Measurements from ENCODE around the gene NPR3.

- TF ChIP-seq RAD21 (IDR thresholded peaks at IDR 0.05; ENCODE audit: low read depth) = no peak
- TF ChIP-seq, protein P1, sequence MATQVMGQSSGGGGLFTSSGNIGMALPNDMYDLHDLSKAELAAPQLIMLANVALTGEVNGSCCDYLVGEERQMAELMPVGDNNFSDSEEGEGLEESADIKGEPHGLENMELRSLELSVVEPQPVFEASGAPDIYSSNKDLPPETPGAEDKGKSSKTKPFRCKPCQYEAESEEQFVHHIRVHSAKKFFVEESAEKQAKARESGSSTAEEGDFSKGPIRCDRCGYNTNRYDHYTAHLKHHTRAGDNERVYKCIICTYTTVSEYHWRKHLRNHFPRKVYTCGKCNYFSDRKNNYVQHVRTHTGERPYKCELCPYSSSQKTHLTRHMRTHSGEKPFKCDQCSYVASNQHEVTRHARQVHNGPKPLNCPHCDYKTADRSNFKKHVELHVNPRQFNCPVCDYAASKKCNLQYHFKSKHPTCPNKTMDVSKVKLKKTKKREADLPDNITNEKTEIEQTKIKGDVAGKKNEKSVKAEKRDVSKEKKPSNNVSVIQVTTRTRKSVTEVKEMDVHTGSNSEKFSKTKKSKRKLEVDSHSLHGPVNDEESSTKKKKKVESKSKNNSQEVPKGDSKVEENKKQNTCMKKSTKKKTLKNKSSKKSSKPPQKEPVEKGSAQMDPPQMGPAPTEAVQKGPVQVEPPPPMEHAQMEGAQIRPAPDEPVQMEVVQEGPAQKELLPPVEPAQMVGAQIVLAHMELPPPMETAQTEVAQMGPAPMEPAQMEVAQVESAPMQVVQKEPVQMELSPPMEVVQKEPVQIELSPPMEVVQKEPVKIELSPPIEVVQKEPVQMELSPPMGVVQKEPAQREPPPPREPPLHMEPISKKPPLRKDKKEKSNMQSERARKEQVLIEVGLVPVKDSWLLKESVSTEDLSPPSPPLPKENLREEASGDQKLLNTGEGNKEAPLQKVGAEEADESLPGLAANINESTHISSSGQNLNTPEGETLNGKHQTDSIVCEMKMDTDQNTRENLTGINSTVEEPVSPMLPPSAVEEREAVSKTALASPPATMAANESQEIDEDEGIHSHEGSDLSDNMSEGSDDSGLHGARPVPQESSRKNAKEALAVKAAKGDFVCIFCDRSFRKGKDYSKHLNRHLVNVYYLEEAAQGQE (IDR thresholded peaks at IDR 0.05; ENCODE audit: low read depth) = no peak
- TF ChIP-seq TEAD4 (IDR thresholded peaks at IDR 0.05) = no peak
- no peak for TF ChIP-seq TCF12 (IDR thresholded peaks at IDR 0.05; ENCODE audit: low read depth)
These were observed 28.0 kb upstream of the NPR3 start for GRCh38 chr5:32683125-32683524.

Data from Ishikawa (cell line).